EL (cell line): ENCODE data around the gene ASPRV1.
"Not testable (repeated sequence)": the region's sequence is repeated elsewhere in the genome, so short reads cannot be mapped to it uniquely, and the experiment has no call there.

Experiments
- DNase-seq: peaks from one replicate; pipeline ENCODE4 v3.0.0-alpha.2; 2016

The ASPRV1 gene

GRCh38 chr2:69959425-69959824 lies 2.0 kb downstream of the ASPRV1 start:
- no peak for DNase-seq

- DNase-seq: no peak
Observed at GRCh38 chr2:69958480-69958879, 3.0 kb downstream of the ASPRV1 start.

- DNase-seq: no peak
Observed at GRCh38 chr2:69957965-69958364, 3.5 kb downstream of the ASPRV1 start.

GRCh38 chr2:69956475-69956979 lies 4.9 kb downstream of the ASPRV1 start:
- no peak for DNase-seq

GRCh38 chr2:69955029-69955428 lies 6.4 kb downstream of the ASPRV1 start:
- no peak for DNase-seq

- DNase-seq: no peak
Observed at GRCh38 chr2:69954084-69954483, 7.3 kb downstream of the ASPRV1 start.

- no peak for DNase-seq
Observed at GRCh38 chr2:69952336-69953115, 8.9 kb downstream of the ASPRV1 start.

GRCh38 chr2:69950671-69951070 lies 10.8 kb downstream of the ASPRV1 start:
- DNase-seq: not testable (repeated sequence)

- DNase-seq: no peak
Observed at GRCh38 chr2:69950241-69950640, 11.2 kb downstream of the ASPRV1 start.

- no peak for DNase-seq
Observed at GRCh38 chr2:69948963-69949645, 12.3 kb downstream of the ASPRV1 start.

GRCh38 chr2:69948032-69948962 lies 13.1 kb downstream of the ASPRV1 start:
- no peak for DNase-seq

- DNase-seq: no peak
Observed at GRCh38 chr2:69947325-69947931, 14.0 kb downstream of the ASPRV1 start.

- peak; percentile 73 for DNase-seq
Observed at GRCh38 chr2:69946351-69947324, 14.8 kb downstream of the ASPRV1 start.

- DNase-seq: no peak
Observed at GRCh38 chr2:69945941-69946340, 15.5 kb downstream of the ASPRV1 start.

- DNase-seq: no peak
Observed at GRCh38 chr2:69945441-69945840, 16.0 kb downstream of the ASPRV1 start.

GRCh38 chr2:69944756-69945155 lies 16.7 kb downstream of the ASPRV1 start:
- DNase-seq: no peak

GRCh38 chr2:69943843-69944525 lies 17.4 kb downstream of the ASPRV1 start:
- DNase-seq: no peak

GRCh38 chr2:69943000-69943842 lies 18.2 kb downstream of the ASPRV1 start:
- DNase-seq: no peak

- no peak for DNase-seq
Observed at GRCh38 chr2:69940691-69941090, 20.7 kb downstream of the ASPRV1 start.

GRCh38 chr2:69939722-69940121 lies 21.7 kb downstream of the ASPRV1 start:
- DNase-seq: no peak
